GM12873 (cell line): ENCODE data around the gene LRRC4C.

Source experiments
- TF ChIP-seq, protein P1 (sequence below): IDR thresholded peaks from 2 replicates; pipeline ENCODE4 v1.5.1; 2012; ENCODE audit warnings: low read depth, mild to moderate bottlenecking, moderate library complexity, low read length, control low read depth; ENCODE audit not compliant: insufficient read depth; ENCODE audit errors: missing control alignments

Gene LRRC4C

DNA sequence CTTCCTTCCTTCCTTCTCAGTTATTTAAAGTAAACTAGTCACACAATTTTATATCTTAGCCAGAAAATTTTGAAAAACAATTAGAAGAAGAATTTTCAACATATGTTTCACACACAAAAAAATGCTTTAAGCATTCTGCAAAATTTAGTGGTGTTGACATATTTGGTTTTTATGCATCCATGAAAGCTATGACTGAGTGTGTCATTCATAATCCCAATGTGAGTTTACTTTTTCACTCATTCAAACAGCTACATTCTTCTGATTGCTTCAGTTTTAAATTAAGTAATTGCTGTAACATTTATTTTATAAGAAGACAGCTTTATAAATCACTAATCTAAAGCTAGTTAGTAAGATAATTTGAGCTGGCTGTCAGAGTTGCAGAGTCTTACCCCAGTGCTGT is 453.5 kb downstream of the LRRC4C start:
- TF ChIP-seq, protein P1, sequence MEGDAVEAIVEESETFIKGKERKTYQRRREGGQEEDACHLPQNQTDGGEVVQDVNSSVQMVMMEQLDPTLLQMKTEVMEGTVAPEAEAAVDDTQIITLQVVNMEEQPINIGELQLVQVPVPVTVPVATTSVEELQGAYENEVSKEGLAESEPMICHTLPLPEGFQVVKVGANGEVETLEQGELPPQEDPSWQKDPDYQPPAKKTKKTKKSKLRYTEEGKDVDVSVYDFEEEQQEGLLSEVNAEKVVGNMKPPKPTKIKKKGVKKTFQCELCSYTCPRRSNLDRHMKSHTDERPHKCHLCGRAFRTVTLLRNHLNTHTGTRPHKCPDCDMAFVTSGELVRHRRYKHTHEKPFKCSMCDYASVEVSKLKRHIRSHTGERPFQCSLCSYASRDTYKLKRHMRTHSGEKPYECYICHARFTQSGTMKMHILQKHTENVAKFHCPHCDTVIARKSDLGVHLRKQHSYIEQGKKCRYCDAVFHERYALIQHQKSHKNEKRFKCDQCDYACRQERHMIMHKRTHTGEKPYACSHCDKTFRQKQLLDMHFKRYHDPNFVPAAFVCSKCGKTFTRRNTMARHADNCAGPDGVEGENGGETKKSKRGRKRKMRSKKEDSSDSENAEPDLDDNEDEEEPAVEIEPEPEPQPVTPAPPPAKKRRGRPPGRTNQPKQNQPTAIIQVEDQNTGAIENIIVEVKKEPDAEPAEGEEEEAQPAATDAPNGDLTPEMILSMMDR = no peak

DNA sequence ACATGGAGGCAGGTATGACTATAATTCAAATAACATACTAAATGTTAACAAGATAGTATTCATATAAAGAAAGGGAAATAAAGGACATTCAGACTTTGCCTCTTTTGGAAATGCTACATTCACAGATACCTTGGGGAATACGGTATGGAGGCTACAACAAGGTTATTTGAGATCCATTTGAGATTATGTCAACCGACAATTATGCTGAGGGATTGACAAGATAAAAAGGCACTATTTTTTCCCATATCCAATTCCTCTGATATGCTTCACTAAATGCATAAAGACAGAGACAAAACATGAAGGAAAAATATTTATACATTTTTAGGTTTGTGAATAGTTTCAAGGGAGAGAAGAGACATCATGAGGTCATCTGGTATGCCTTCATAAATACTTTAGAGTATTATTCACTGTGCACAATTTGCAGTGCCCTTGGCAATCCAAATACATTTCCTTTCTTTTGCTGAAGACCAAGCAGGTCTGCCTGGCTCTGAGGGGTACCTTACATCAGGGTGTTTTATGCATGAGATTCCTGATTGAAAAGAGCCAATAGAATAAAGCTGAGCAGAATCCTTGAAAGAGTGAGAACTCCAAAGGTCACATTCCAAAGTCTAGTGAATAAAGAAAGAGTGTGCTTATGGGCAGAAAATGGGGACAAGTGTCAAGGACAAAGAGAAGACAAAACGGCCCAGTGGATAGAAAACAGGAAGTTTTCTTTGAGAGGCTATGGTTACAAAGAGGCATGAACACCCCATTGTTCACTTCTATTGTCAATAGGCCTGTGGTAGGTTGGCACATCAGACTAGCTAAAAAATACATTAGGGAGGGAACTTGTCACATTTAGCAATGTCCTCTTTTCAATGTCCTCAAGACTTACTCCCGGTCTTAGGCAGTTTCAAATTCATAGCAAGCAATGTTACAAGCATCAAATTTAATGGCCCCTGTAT is 455.8 kb downstream of the LRRC4C start:
- TF ChIP-seq, protein P1 = no peak

DNA sequence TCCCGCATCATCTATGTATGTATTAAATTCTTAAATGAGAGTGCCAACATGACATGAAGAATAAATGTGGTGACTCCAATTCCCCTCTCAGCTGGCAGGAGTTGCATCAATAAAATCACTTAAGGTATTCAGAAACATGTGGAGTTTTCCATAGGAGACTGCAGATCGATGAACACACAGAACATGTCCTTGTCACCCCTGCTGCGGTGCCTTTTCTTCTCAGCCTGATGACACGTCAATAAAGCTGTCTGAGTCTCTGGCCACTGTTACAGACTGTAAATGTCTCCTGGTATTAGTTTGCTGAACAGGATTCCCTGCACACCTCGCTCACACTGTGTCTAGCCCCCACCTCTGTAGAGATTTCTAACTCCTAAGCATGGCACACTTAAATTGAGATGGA is 460.5 kb downstream of the LRRC4C start:
- TF ChIP-seq, protein P1 = no peak

DNA sequence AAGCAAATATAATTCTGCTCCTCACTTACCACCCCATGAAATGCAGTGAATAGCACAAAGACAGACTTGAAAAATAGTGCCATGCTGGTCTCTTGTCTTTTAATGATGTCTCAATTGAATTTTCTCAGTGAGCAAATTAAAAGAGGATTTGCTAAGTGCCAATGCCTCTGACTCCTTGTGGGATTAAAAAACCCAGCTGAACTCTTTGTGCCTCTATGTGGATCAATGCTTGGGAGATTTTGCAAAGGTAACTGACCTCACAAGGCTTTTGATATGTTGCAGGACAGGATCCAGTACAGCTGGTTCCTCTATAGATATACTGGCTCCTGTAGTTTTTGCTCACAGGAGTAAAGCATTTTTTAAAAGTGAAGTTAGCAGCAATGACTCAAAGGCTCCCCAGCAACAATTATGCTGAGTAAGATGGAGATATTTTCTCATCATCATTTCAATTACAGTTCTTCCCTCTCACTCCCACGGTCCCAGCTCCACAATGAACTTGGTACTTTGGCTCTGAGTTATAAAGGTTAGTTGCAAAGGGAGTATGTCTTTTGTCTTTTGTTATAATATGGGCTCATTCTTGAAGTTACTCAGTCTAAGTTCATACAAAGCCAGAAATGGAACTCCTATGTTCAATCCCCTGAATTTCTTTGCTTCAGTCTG is 471.5 kb downstream of the LRRC4C start:
- TF ChIP-seq, protein P1 = no peak

DNA sequence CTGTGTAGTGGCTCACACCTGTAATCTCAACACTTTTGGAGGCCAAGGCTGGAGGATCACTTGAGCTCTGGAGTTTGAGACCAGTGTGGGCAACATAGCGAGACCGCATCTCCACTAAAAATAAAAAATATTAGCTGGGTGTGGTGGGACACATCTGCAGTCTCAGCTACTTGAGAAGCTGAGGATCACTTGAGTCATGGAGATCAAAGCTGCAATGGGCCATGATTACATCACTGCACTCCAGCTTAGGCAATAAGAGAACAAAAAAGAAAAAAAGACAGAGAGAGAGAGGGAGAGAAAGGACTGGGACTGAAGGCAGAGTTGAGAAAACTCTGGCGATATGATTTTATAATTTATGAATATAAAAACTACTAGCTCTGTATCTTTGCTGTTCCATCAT is 473.1 kb downstream of the LRRC4C start:
- TF ChIP-seq, protein P1 = no peak

DNA sequence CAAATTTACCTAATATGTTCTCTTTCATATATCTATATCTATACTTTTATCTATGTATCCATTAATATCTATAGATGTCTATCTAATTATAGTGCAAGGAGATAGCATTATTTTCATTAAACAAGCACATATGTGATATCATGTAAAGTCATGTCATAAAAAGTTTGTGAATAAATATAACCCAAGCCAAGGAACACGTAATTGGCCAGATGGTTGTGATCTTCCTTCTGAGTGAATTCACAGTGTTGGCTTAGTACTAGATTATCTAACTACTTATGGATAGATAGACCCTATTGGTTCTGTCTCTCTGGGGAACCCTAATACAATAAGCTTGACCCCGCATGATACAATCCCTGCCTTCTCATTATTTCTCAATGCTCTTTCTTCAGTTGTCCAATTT is 484.4 kb downstream of the LRRC4C start:
- TF ChIP-seq, protein P1 = no peak

DNA sequence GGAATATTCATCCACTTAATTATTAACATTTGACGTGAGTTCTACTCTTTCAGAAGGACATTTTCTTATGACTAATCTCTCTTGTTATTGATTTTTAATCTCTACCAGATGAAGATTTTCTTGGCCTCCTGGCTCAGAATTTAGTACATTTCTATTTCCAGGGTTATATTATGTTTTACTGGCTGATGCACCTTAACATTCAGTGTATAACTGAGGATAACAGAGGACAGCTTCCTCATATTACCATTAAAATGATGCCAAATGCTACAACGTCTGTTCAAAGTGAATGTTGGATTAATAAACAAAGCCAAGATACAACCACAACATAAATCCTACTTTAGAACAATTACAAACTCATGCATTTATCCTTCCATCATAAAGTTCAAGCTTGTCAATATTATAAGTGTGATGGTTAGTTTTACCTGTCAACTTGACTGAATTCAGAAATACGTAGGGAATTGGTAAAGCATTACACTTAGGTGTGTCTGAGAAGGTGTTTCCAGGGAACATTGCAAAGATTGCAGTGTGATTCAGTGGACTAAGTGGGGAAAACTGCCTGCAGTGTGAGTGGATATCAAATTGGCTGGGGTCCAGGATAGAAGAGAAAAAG is 485.2 kb downstream of the LRRC4C start:
- TF ChIP-seq, protein P1 = no peak
